ENCODE data around the gene SRGAP3.

- TF ChIP-seq, protein P1, sequence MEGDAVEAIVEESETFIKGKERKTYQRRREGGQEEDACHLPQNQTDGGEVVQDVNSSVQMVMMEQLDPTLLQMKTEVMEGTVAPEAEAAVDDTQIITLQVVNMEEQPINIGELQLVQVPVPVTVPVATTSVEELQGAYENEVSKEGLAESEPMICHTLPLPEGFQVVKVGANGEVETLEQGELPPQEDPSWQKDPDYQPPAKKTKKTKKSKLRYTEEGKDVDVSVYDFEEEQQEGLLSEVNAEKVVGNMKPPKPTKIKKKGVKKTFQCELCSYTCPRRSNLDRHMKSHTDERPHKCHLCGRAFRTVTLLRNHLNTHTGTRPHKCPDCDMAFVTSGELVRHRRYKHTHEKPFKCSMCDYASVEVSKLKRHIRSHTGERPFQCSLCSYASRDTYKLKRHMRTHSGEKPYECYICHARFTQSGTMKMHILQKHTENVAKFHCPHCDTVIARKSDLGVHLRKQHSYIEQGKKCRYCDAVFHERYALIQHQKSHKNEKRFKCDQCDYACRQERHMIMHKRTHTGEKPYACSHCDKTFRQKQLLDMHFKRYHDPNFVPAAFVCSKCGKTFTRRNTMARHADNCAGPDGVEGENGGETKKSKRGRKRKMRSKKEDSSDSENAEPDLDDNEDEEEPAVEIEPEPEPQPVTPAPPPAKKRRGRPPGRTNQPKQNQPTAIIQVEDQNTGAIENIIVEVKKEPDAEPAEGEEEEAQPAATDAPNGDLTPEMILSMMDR (IDR thresholded peaks at IDR 0.05) = no peak
- no peak for TF ChIP-seq POLR2A (IDR thresholded peaks at IDR 0.05)
- no peak for TF ChIP-seq POLR2AphosphoS5 (IDR thresholded peaks at IDR 0.05)
These were observed 266.9 kb downstream of the SRGAP3 start for GRCh38 chr3:8982509-8982908.
